GM06990 (cell line): ENCODE data around the gene NUP98.

Experiments
- DNase-seq: peaks from one replicate; pipeline ENCODE4 v3.0.0-alpha.2; 2011; ENCODE audit not compliant: insufficient read length; ENCODE audit errors: extremely low read depth
- H3K27me3 ChIP-seq: replicated peaks from 2 replicates; pipeline ENCODE4 v1.6.0; 2011; ENCODE audit warnings: low read length; ENCODE audit not compliant: control insufficient read depth, insufficient read depth
- H3K36me3 ChIP-seq: 2 replicates; pipeline ENCODE4 v1.5.1; 2011; ENCODE audit warnings: low read length; ENCODE audit not compliant: control insufficient read depth, insufficient read depth
- H3K4me3 ChIP-seq: replicated peaks from 2 replicates; pipeline ENCODE4 v1.5.1; 2011; ENCODE audit warnings: low read depth, mild to moderate bottlenecking, control low read depth, low read length
- TF ChIP-seq, protein P1 (sequence below): IDR thresholded peaks from 2 replicates; pipeline ENCODE4 v1.5.1; 2011; ENCODE audit warnings: low read length, control low read depth, mild to moderate bottlenecking, inconsistent platforms; ENCODE audit not compliant: insufficient read depth, poor library complexity, severe bottlenecking

The NUP98 gene

DNA sequence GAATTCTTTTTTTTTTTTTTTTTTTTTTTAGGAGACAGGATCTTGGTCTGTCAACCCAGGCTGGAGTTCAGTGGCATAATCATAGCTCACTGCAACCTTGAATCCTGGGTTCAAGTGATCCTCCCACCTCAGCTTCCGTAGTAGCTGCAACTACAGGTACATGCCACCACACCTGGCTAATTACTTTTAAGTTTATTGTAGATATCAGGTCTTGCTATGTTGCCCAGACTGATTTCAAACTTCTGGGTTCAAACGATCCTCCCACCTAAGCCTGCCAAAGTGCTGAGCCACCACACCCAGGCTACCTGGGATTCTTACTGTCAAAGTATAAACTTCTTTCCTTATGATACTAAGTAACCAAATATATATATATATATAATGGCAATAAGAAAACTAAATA is 75.3 kb downstream of the NUP98 start:
- H3K36me3 ChIP-seq: peaks cover 10% of the 10 kb centered on the region
- no peak for DNase-seq
- no peaks in the 10 kb centered on the region for H3K27me3 ChIP-seq
- H3K4me3 ChIP-seq: no peak overlapping the region
- TF ChIP-seq, protein P1, sequence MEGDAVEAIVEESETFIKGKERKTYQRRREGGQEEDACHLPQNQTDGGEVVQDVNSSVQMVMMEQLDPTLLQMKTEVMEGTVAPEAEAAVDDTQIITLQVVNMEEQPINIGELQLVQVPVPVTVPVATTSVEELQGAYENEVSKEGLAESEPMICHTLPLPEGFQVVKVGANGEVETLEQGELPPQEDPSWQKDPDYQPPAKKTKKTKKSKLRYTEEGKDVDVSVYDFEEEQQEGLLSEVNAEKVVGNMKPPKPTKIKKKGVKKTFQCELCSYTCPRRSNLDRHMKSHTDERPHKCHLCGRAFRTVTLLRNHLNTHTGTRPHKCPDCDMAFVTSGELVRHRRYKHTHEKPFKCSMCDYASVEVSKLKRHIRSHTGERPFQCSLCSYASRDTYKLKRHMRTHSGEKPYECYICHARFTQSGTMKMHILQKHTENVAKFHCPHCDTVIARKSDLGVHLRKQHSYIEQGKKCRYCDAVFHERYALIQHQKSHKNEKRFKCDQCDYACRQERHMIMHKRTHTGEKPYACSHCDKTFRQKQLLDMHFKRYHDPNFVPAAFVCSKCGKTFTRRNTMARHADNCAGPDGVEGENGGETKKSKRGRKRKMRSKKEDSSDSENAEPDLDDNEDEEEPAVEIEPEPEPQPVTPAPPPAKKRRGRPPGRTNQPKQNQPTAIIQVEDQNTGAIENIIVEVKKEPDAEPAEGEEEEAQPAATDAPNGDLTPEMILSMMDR: no peak

DNA sequence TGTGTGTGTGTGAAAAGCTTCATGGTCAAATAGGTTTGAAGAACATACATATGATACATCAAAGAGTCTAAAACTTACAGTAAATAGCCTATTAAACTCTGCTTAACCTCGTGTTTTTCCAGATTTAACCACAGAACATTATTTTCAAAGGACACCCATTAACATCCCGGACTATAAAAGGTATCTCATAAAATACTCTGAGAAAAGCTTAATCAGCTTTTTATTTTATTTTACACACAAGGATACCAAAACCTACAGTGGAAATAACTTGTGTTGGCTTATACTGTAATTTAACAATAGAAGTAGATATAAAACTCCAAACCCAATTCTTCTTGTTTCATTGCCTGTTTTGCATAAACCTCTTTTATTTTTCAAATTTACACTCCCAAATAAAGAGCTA is 76.4 kb downstream of the NUP98 start:
- Histone ChIP-seq H3K27me3 (no peaks in the 10 kb centered on the region), H3K4me3 (no peak overlapping the region), H3K36me3 (peaks cover 11% of the 10 kb centered on the region)
- no peak for DNase-seq
- TF ChIP-seq, protein P1: no peak

DNA sequence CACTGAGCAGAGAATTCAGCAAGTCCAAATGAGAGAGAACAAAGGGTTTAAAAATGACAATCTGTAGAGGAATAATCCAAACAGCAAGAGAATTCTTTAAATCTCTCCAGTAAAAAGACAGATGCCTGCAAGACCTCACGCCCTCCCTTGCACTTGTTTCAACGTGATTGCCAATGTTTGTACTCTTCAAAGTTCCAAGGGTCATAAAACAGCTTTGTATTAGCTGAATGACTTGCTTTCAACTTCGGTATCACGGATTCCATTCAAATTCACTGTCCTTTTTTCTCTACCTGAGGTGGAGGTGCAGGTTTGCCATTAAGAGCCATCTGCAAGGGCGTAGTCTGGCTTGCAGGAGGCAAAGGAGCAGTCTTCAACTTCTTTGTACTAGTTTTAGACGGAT is 85.1 kb downstream of the NUP98 start:
- H3K27me3 ChIP-seq: no peaks in the 10 kb centered on the region
- H3K4me3 ChIP-seq: no peak overlapping the region
- peaks cover 16% of the 10 kb centered on the region for H3K36me3 ChIP-seq
- TF ChIP-seq, protein P1: no peak
- DNase-seq: no peak

DNA sequence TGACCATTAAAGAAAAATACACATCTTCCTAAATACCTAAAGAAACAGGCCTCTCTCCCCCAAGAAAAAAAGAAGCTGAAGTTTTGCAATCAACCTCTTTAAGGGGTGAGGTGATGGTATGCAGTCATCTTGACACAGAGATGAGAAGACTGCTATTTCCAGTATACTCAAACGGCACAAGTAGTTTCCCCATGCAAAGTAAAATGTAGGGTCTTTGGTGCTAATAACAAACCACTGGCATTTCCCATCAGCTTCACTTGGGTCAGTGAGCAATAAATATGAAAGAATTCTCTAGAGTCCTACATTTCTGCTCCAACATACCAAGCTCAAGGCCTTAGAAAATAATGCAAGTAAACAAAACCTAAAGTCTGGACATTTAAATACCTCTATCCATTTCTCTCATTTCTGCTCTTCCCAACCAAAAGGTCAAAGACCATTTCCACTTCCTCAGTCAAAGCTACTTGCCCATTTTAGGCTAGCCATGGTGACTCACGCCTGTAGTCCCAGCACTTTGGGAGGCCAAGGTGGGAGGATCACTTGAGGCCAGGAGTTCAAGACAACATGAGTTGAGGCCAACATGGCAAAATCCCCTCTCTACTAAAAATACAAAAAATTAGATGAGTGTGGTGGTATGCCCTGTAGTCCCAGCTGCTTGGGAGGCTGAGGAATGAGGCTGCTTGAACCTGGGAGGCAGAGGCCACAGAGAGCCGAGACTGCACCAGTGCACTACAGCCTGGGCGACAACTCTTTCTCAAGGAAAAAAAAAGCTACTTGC is 86.7 kb downstream of the NUP98 start:
- Histone ChIP-seq H3K36me3 (peaks cover 14% of the 10 kb centered on the region), H3K27me3 (no peaks in the 10 kb centered on the region), H3K4me3 (no peak overlapping the region)
- no peak for DNase-seq
- TF ChIP-seq, protein P1: no peak

DNA sequence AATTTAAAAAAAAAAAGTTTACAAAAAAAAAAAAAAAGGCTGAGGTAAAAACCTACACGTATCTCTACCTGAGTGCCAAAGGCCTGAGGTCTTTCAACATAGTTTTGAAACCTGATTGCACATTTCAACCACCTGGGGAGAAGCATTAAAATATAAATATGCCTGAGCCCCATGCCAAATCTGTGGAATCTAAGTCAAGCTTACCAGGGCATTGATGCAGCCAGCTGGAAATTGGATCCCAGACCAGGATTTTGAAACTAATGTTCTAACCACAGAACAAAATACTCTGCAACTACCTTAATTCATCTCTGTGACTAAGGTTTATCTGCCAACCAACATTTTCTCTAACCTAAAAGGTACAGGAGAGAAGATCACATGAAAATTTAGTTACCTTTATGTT is 87.4 kb downstream of the NUP98 start:
- Histone ChIP-seq H3K4me3 (no peak overlapping the region), H3K36me3 (peaks cover 12% of the 10 kb centered on the region)
- TF ChIP-seq, protein P1: no peak

DNA sequence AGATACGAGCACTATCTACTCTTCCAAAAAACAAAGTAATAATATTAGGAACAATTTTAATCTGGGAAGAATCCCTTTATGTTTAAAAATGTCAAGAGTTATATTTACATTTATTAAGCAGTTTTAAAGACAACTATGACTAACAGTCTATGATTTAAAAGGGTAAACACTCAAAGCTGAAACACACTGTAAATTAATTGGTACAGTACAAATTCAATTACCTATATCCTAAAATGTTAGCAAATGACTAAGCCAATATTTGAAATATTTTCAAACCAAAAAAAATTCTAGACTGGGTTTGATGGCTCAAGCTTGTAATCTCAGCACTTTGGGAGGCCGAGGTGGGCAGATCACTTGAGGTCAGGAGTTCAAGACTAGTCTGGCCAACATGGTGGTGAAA is 90.2 kb downstream of the NUP98 start:
- peaks cover 16% of the 10 kb centered on the region for H3K36me3 ChIP-seq
- no peak overlapping the region for H3K4me3 ChIP-seq
- TF ChIP-seq, protein P1: no peak
- no peak for DNase-seq
- H3K27me3 ChIP-seq: no peaks in the 10 kb centered on the region

More for the DNA sequence above, 87.4 kb downstream of the NUP98 start:
- DNase-seq: no peak
- H3K27me3 ChIP-seq: no peaks in the 10 kb centered on the region
